Endothelial cell of umbilical vein (primary cell): ENCODE results near the gene ESYT3. TPM values are rescaled to one million over a fixed set of nuclear protein-coding genes. Genes with fewer than 3 reads are reported as not detected.

Experiments used
- BruUV-seq: library from RNA; stranded (reverse); fragments of 400-500 nt; replicated peaks from 2 replicates; lab custom pipeline; 2021; lab: Mats Ljungman, UMichigan
- CTCF ChIA-PET: fragments of 300-600, 350-600 bp; sonication (Branson Sonifier 250); formaldehyde crosslinking; loops from one replicate; lab custom pipeline; 2021; ENCODE audit warnings: antibody characterized with exemption, inconsistent platforms; lab: Charles Lee
- POLR2A ChIA-PET: fragments of 300-600, 350-600 bp; sonication (Branson Sonifier 250); formaldehyde crosslinking; loops from one replicate; lab custom pipeline; 2021; ENCODE audit warnings: antibody characterized with exemption, inconsistent platforms; lab: Charles Lee
- DNase-seq: peaks from one replicate; pipeline ENCODE4 v3.0.0-alpha.2; 2011; ENCODE audit warnings: low read depth, low spot score
- FAIRE-seq: peaks from 2 replicates; lab custom pipeline; 2011; peaks lifted over from hg19 to GRCh38; lab: Jason Lieb, UNC
- H2AFZ ChIP-seq: 2 replicates; pipeline ENCODE4 v1.6.0; 2012; ENCODE audit warnings: low read depth, low read length, control low read depth, inconsistent platforms
- H3K27ac ChIP-seq: 2 replicates; pipeline ENCODE4 v1.5.1; 2011; ENCODE audit warnings: low read depth, mild to moderate bottlenecking, control low read depth, low read length, moderate library complexity; ENCODE audit not compliant: insufficient read depth
- H3K27me3 ChIP-seq, 2 experiments: 2 replicates each; pipeline versions ENCODE4 v1.6.0 to v1.6.1; 2011; ENCODE audit warnings: low read length in 2 of 2, mixed read lengths in 1 of 2; ENCODE audit not compliant: control insufficient read depth in 2 of 2, insufficient read depth in 2 of 2
- H3K36me3 ChIP-seq, 2 experiments: 2 replicates in 1 of 2; 3 replicates in 1 of 2; pipeline ENCODE4 v1.5.1; 2011; ENCODE audit warnings: low read length in 2 of 2, mild to moderate bottlenecking in 1 of 2, moderate library complexity in 1 of 2; ENCODE audit not compliant: control insufficient read depth in 2 of 2, insufficient read depth in 2 of 2; ENCODE audit errors: extremely low read depth in 1 of 2
- H3K4me1 ChIP-seq: 3 replicates; pipeline ENCODE4 v1.5.1; 2011; ENCODE audit warnings: mild to moderate bottlenecking, low read length; ENCODE audit not compliant: control insufficient read depth, insufficient read depth; ENCODE audit errors: extremely low read depth
- H3K4me2 ChIP-seq: 2 replicates; pipeline ENCODE4 v1.6.1; 2011; ENCODE audit warnings: low read length, control low read depth, mixed read lengths; ENCODE audit not compliant: insufficient read depth
- H3K4me3 ChIP-seq, 3 experiments: fragments of 200-600 bp in 1 of 3; sonication (generic), shearing (Covaris generic) in 1 of 3; replicated peaks in 1 of 3; 2 replicates each; pipeline ENCODE4 v1.5.1; 2011 to 2016; ENCODE audit warnings: control low read depth in 3 of 3, low read length in 3 of 3, mild to moderate bottlenecking in 2 of 3, inconsistent platforms in 1 of 3, low read depth in 1 of 3, moderate library complexity in 1 of 3; ENCODE audit not compliant: insufficient read depth in 1 of 3
- H3K79me2 ChIP-seq: 2 replicates; pipeline ENCODE4 v1.6.0; 2012; ENCODE audit warnings: low read length, inconsistent platforms; ENCODE audit not compliant: control insufficient read depth, insufficient read depth
- H3K9ac ChIP-seq: replicated peaks from 2 replicates; pipeline ENCODE3; 2011; ENCODE audit warnings: low read length, control low read depth; ENCODE audit not compliant: insufficient read depth; ENCODE audit errors: extremely low read depth
- H3K9me1 ChIP-seq: replicated peaks from 3 replicates; pipeline ENCODE4 v1.6.0; 2011; ENCODE audit warnings: mild to moderate bottlenecking, low read length; ENCODE audit not compliant: control insufficient read depth, insufficient read depth; ENCODE audit errors: extremely low read depth
- H3K9me3 ChIP-seq: replicated peaks from 2 replicates; pipeline ENCODE4 v1.5.1; 2012; ENCODE audit warnings: low read length, inconsistent platforms; ENCODE audit not compliant: control insufficient read depth, insufficient read depth
- H4K20me1 ChIP-seq: replicated peaks from 2 replicates; pipeline ENCODE3; 2011; ENCODE audit warnings: mild to moderate bottlenecking, low read length; ENCODE audit not compliant: control insufficient read depth, insufficient read depth; ENCODE audit errors: extremely low read depth
- EZH2 ChIP-seq: IDR thresholded peaks from 2 replicates; pipeline ENCODE4 v1.6.1; 2012; ENCODE audit warnings: borderline replicate concordance, low read depth, mild to moderate bottlenecking, moderate library complexity, low read length, inconsistent platforms; ENCODE audit not compliant: severe bottlenecking
- FOS ChIP-seq: IDR thresholded peaks from 2 replicates; pipeline ENCODE4 v1.6.1; 2011; ENCODE audit warnings: mild to moderate bottlenecking, low read length, moderate library complexity, borderline replicate concordance; ENCODE audit not compliant: insufficient read depth
- GATA2 ChIP-seq: IDR thresholded peaks from 2 replicates; pipeline ENCODE4 v1.7.0; 2011; ENCODE audit warnings: low read depth, mild to moderate bottlenecking, moderate library complexity, mixed read lengths, low read length; ENCODE audit not compliant: insufficient read length, insufficient read depth
- JUN ChIP-seq: IDR thresholded peaks from 2 replicates; pipeline ENCODE4 v1.6.1; 2011; ENCODE audit warnings: borderline replicate concordance, low read depth; ENCODE audit not compliant: insufficient read length, insufficient read depth
- MYC ChIP-seq: IDR thresholded peaks from one replicate; pipeline ENCODE4 v1.6.1; 2011; ENCODE audit warnings: mild to moderate bottlenecking, low read depth, low read length
- POLR2A ChIP-seq: IDR thresholded peaks from 2 replicates; pipeline ENCODE4 v1.6.1; 2012; ENCODE audit warnings: low read depth, mild to moderate bottlenecking, control low read depth, low read length
- POLR2AphosphoS5 ChIP-seq: IDR thresholded peaks from 2 replicates; pipeline ENCODE4 v1.6.1; 2012; ENCODE audit warnings: low read depth, mild to moderate bottlenecking, control low read depth, low read length, moderate library complexity; ENCODE audit not compliant: insufficient read depth
- dilution Hi-C: fragments of 300-500 bp; cut with MboI; formaldehyde crosslinking; loops from one replicate; pipeline ENCODE4 v1.15.0; 2019; ENCODE audit warnings: low sequenced_read_pairs; ENCODE audit not compliant: extremely low pct_ligation_motif_present
- intact Hi-C: fragments of 100-400 bp; cut with micrococcal nuclease; formaldehyde crosslinking; loops from one replicate; pipeline ENCODE4 v1.10.0; 2022
- polyA plus RNA-seq, 4 experiments: library from polyadenylated mRNA; depleted of rRNA in 3 of 4; stranded (reverse) in 3 of 4; unstranded in 1 of 4; fragments of >200 nt; gene quantifications; 2 replicates each; pipeline versions ENCODE4 v1.2.1 to v1.2.3, GENCODE V29; 2011 to 2012; ENCODE audit warnings: missing spikeins in 1 of 4
- total RNA-seq: library from RNA; stranded (reverse); gene quantifications from 2 replicates; pipeline ENCODE4 v1.2.3, GENCODE V29; 2021
- TF ChIP-seq, protein P1 (sequence below): IDR thresholded peaks from 2 replicates; pipeline ENCODE4 v1.6.1; 2011; ENCODE audit not compliant: insufficient read depth, insufficient read length
- TF ChIP-seq, protein P2 (sequence below), 2 donors: IDR thresholded peaks; 1 replicate in 1 of 2; 2 replicates in 1 of 2; pipeline ENCODE4 v1.5.1; 2011; ENCODE audit warnings: low read length in 2 of 2, mild to moderate bottlenecking in 2 of 2, moderate library complexity in 2 of 2, control low read depth in 1 of 2, inconsistent platforms in 1 of 2, low read depth in 1 of 2; ENCODE audit not compliant: insufficient read depth in 1 of 2; ENCODE audit errors: extremely low read depth in 1 of 2

Gene ESYT3
- total and polyA plus RNA-seq, 2 donors (not counting 3 experiments of a cell fraction or from before 2014, with no cell fraction given): not detected

DNA sequence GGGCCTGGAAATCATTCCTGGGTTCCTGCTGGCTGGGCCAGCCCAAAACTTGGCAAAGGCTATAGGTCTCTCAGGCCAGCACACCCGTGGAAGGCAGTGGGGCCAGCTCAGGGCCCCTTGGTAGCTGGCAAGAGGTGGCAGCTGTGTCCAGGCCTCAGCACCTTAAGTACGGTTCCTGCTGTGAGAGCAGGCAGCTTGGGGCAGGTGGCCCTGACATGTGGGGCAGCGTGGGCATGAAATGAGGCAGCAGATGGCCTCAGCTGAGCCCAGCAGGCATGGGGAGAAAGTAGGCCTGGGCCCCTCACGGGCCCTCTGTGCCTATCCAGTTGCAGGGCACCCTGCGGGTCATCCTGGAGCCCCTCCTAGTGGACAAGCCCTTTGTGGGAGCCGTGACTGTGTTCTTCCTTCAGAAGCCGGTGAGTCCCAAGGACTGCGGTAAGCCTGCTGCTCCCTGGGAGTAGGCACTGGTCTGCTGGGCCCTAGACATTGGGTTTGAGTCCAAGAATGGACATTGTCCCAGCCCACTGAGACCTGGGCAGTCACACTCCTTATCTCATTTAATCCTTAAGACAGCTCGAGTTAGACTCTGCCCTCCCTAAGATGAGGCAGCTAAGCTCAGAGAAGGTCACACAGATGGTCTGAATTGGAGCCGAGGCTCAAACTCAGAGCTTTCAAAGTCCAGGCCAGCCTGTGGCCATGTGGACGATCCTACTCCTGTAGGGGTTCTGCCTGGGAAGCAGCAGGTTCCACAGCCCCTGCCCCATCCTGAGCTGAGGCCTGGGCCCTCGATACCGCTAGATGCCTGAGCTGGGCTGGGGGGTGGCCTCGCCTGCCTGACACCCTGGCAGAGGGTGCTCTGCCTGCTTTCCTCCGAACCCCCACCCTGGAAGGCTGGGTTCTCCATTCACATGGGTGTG, 25.5 kb downstream of the ESYT3 start:
- Histone ChIP-seq H3K4me3 (no peak overlapping the region), H2AFZ (no peak overlapping the region), H3K9me3 (no peaks in the 10 kb centered on the region), H3K4me2 (no peak overlapping the region), H3K9me1 (no peaks in the 10 kb centered on the region), H3K27me3 (no peaks in the 10 kb centered on the region), H3K79me2 (no peaks in the 10 kb centered on the region), H3K27ac (no peak overlapping the region), H3K4me1 (no peaks in the 10 kb centered on the region), H3K36me3 (no peaks in the 10 kb centered on the region), H3K9ac (no peak overlapping the region), H4K20me1 (no peaks in the 10 kb centered on the region)
- dilution Hi-C loops: no loop called here
- ChIA-PET CTCF (interaction anchor here (1.0 to 2.9 kb wide), 2 partner anchors 19 to 476 kb away, joined by 4 to 11 read pairs; no protein-coding TSS in a partner anchor), POLR2A (no interaction called here)
- TF ChIP-seq JUN: no peak
- TF ChIP-seq, protein P1, sequence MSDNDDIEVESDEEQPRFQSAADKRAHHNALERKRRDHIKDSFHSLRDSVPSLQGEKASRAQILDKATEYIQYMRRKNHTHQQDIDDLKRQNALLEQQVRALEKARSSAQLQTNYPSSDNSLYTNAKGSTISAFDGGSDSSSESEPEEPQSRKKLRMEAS: no peak
- TF ChIP-seq EZH2: no peak
- no peak for TF ChIP-seq FOS
- no peak for TF ChIP-seq POLR2A
- TF ChIP-seq, protein P2, sequence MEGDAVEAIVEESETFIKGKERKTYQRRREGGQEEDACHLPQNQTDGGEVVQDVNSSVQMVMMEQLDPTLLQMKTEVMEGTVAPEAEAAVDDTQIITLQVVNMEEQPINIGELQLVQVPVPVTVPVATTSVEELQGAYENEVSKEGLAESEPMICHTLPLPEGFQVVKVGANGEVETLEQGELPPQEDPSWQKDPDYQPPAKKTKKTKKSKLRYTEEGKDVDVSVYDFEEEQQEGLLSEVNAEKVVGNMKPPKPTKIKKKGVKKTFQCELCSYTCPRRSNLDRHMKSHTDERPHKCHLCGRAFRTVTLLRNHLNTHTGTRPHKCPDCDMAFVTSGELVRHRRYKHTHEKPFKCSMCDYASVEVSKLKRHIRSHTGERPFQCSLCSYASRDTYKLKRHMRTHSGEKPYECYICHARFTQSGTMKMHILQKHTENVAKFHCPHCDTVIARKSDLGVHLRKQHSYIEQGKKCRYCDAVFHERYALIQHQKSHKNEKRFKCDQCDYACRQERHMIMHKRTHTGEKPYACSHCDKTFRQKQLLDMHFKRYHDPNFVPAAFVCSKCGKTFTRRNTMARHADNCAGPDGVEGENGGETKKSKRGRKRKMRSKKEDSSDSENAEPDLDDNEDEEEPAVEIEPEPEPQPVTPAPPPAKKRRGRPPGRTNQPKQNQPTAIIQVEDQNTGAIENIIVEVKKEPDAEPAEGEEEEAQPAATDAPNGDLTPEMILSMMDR (IDR thresholded peaks at IDR 0.05; ENCODE audit: extremely low read depth in 1 of 2, insufficient read depth in 1 of 2, low read depth in 1 of 2, low read length in 2 of 2): no peak
- no peak for TF ChIP-seq GATA2
- TF ChIP-seq POLR2AphosphoS5: no peak
- no peak for TF ChIP-seq MYC
- BruUV-seq: no TSS peak
- FAIRE-seq (no peak), DNase-seq (no peak)
- intact Hi-C loops: no loop called here
